Osteoblast (primary cell): ENCODE results near the gene GRM4. TPM values are rescaled to one million over a fixed set of nuclear protein-coding genes. Genes with fewer than 3 reads are reported as not detected.

Experiments
- DNase-seq: peaks from one replicate; pipeline ENCODE4 v3.0.0; 2011; ENCODE audit warnings: low spot score, mixed read lengths; ENCODE audit not compliant: insufficient read length; ENCODE audit errors: missing footprints
- H2AFZ ChIP-seq: 2 replicates; pipeline ENCODE4 v1.6.0; 2011; ENCODE audit warnings: mild to moderate bottlenecking, low read length
- H3K27ac ChIP-seq: 2 replicates; pipeline ENCODE4 v1.5.1; 2011; ENCODE audit warnings: mild to moderate bottlenecking, low read depth, low read length, moderate library complexity
- H3K27me3 ChIP-seq: 2 replicates; pipeline ENCODE4 v1.6.0; 2012; ENCODE audit warnings: mild to moderate bottlenecking, control low read depth, inconsistent platforms, low read length, moderate library complexity; ENCODE audit not compliant: insufficient read depth
- H3K36me3 ChIP-seq: 2 replicates; pipeline ENCODE4 v1.5.1; 2011; ENCODE audit warnings: mild to moderate bottlenecking, low read length, control low read depth, moderate library complexity; ENCODE audit not compliant: insufficient read depth
- H3K4me1 ChIP-seq: 2 replicates; pipeline ENCODE4 v1.5.1; 2011; ENCODE audit warnings: mild to moderate bottlenecking, low read length, control low read depth, moderate library complexity; ENCODE audit not compliant: insufficient read depth
- H3K4me2 ChIP-seq: 2 replicates; pipeline ENCODE4 v1.6.0; 2011; ENCODE audit warnings: mild to moderate bottlenecking, low read length; ENCODE audit not compliant: insufficient read depth
- H3K4me3 ChIP-seq: fragments of 200-600 bp; sonication (generic); 3 replicates; pipeline ENCODE4 v1.5.1; 2012; ENCODE audit warnings: mild to moderate bottlenecking, low read length, inconsistent platforms; ENCODE audit not compliant: insufficient read depth
- H3K79me2 ChIP-seq: 2 replicates; pipeline ENCODE4 v1.6.0; 2012; ENCODE audit warnings: mild to moderate bottlenecking, low read length, control low read depth, inconsistent platforms; ENCODE audit not compliant: insufficient read depth
- H3K9me3 ChIP-seq: 2 replicates; pipeline ENCODE4 v1.5.1; 2011; ENCODE audit warnings: low read depth, low read length, control low read depth
- H4K20me1 ChIP-seq: 2 replicates; pipeline ENCODE4 v1.6.0; 2012; ENCODE audit warnings: mild to moderate bottlenecking, low read length, control low read depth; ENCODE audit not compliant: insufficient read depth
- CTCF ChIP-seq: IDR thresholded peaks from 2 replicates; pipeline ENCODE4 v1.5.1; 2011; ENCODE audit warnings: mild to moderate bottlenecking, low read depth, low read length, moderate library complexity; ENCODE audit errors: extremely low read depth
- total RNA-seq: library from RNA; depleted of rRNA; stranded (reverse); fragments of >200 nt; gene quantifications from 2 replicates; pipeline ENCODE4 v1.2.3, GENCODE V29; 2012

The GRM4 gene
- total RNA-seq, 1 donor = 0.36 TPM

GRCh38 chr6:34170346-34170745 lies 24.5 kb upstream of the GRM4 start:
- H3K9me3 ChIP-seq = no peaks in the 10 kb centered on the region
- H3K4me2 ChIP-seq = no peak overlapping the region
- TF ChIP-seq CTCF = no peak
- no peaks in the 10 kb centered on the region for H3K79me2 ChIP-seq
- H3K4me3 ChIP-seq = no peak overlapping the region
- H3K27ac ChIP-seq = no peak overlapping the region
- no peaks in the 10 kb centered on the region for H4K20me1 ChIP-seq
- no peaks in the 10 kb centered on the region for H3K4me1 ChIP-seq
- DNase-seq = peak; percentile 23
- H3K27me3 ChIP-seq = peaks cover 5% of the 10 kb centered on the region
- H3K36me3 ChIP-seq = no peaks in the 10 kb centered on the region
- no peak overlapping the region for H2AFZ ChIP-seq

- H3K27ac ChIP-seq = no peak overlapping the region
- peaks cover 5% of the 10 kb centered on the region for H3K27me3 ChIP-seq
- no peak overlapping the region for H3K4me3 ChIP-seq
- H3K4me1 ChIP-seq = no peaks in the 10 kb centered on the region
- no peak for TF ChIP-seq CTCF
- no peaks in the 10 kb centered on the region for H4K20me1 ChIP-seq
- H3K36me3 ChIP-seq = no peaks in the 10 kb centered on the region
- no peak overlapping the region for H3K4me2 ChIP-seq
- H2AFZ ChIP-seq = no peak overlapping the region
- H3K9me3 ChIP-seq = no peaks in the 10 kb centered on the region
- H3K79me2 ChIP-seq = no peaks in the 10 kb centered on the region
- DNase-seq = no peak
These were observed 24.0 kb upstream of the GRM4 start for GRCh38 chr6:34169897-34170296.

GRCh38 chr6:34161857-34162515 lies 16.1 kb upstream of the GRM4 start:
- H3K36me3 ChIP-seq = no peaks in the 10 kb centered on the region
- no peaks in the 10 kb centered on the region for H4K20me1 ChIP-seq
- DNase-seq = peak; percentile 44
- TF ChIP-seq CTCF = no peak
- no peak overlapping the region for H3K4me3 ChIP-seq
- peaks cover 3% of the 10 kb centered on the region for H3K9me3 ChIP-seq
- H3K27me3 ChIP-seq = peaks cover 6% of the 10 kb centered on the region
- no peak overlapping the region for H2AFZ ChIP-seq
- no peak overlapping the region for H3K27ac ChIP-seq
- H3K4me2 ChIP-seq = no peak overlapping the region
- H3K4me1 ChIP-seq = no peaks in the 10 kb centered on the region
- no peaks in the 10 kb centered on the region for H3K79me2 ChIP-seq

- Histone ChIP-seq H3K27me3 (peaks cover 6% of the 10 kb centered on the region), H3K4me1 (no peaks in the 10 kb centered on the region), H3K36me3 (no peaks in the 10 kb centered on the region), H3K9me3 (peaks cover 3% of the 10 kb centered on the region), H3K27ac (no peak overlapping the region), H3K4me3 (no peak overlapping the region), H3K79me2 (no peaks in the 10 kb centered on the region), H3K4me2 (no peak overlapping the region), H4K20me1 (no peaks in the 10 kb centered on the region), H2AFZ (no peak overlapping the region)
- DNase-seq = no peak
- no peak for TF ChIP-seq CTCF
These were observed 14.0 kb upstream of the GRM4 start for GRCh38 chr6:34159844-34160243.
